Colonic mucosa (tissue), 4 donors: ENCODE measurements around the gene PRSS58. TPM values are rescaled to one million over a fixed set of nuclear protein-coding genes. Genes with fewer than 3 reads are reported as not detected.

Experiments used
- DNase-seq: peaks from one replicate; pipeline ENCODE4 v3.0.0-alpha.2; 2020
- H3K27ac ChIP-seq: fragments of 200-600 bp; one replicate; pipeline ENCODE4 v1.8.0; 2021
- H3K27me3 ChIP-seq: fragments of 200-600 bp; one replicate; pipeline ENCODE4 v1.8.0; 2021
- H3K36me3 ChIP-seq: fragments of 200-600 bp; one replicate; pipeline ENCODE4 v1.8.0; 2021
- H3K4me1 ChIP-seq: fragments of 200-600 bp; one replicate; pipeline ENCODE4 v1.8.0; 2021; ENCODE audit warnings: mild to moderate bottlenecking
- H3K4me3 ChIP-seq: fragments of 200-600 bp; one replicate; pipeline ENCODE4 v1.8.0; 2021
- H3K9ac ChIP-seq, 2 donors: one replicate each; pipeline ENCODE4 v1.7.0; 2013; ENCODE audit warnings: control low read depth in 2 of 2, low read depth in 2 of 2, low read length in 2 of 2
- H3K9me3 ChIP-seq: fragments of 200-600 bp; one replicate; pipeline ENCODE4 v1.8.0; 2021
- intact Hi-C: fragments of 100-400 bp; cut with DNase I; formaldehyde crosslinking; loops from one replicate; pipeline ENCODE4 v1.14.1; 2022
- total RNA-seq, 2 donors: library from RNA; stranded (reverse); fragmentation: NEBNext Ultra II Directional in 1 of 2; extraction: Animal tissue kit (Norgen Biotek cat#: 25700) in 1 of 2; gene quantifications; one replicate each; pipeline ENCODE4 v1.2.1, GENCODE V29; 2021
- TF ChIP-seq, protein P1 (sequence below): fragments of 200-600 bp; IDR thresholded peaks from one replicate; pipeline ENCODE4 v1.8.0; 2022; ENCODE audit warnings: antibody characterized with exemption, mild to moderate bottlenecking
- donor health status: healthy.
- donor health status: DM: no; HTN: no; CAD: no.
- donor health status: DM: no; HTN: no; CAD: no.

Gene PRSS58
- total RNA-seq, 2 donors from 2014 or later, result not detected

GRCh38 chr7:142228537-142229104, 29.2 kb downstream of the PRSS58 start:
- Histone ChIP-seq H3K9me3 (no peaks in the 10 kb centered on the region), H3K27ac (no peak overlapping the region), H3K9ac (no peak overlapping the region), H3K4me3 (no peak overlapping the region), H3K4me1 (no peaks in the 10 kb centered on the region), H3K27me3 (no peaks in the 10 kb centered on the region), H3K36me3 (no peaks in the 10 kb centered on the region)
- TF ChIP-seq, protein P1, sequence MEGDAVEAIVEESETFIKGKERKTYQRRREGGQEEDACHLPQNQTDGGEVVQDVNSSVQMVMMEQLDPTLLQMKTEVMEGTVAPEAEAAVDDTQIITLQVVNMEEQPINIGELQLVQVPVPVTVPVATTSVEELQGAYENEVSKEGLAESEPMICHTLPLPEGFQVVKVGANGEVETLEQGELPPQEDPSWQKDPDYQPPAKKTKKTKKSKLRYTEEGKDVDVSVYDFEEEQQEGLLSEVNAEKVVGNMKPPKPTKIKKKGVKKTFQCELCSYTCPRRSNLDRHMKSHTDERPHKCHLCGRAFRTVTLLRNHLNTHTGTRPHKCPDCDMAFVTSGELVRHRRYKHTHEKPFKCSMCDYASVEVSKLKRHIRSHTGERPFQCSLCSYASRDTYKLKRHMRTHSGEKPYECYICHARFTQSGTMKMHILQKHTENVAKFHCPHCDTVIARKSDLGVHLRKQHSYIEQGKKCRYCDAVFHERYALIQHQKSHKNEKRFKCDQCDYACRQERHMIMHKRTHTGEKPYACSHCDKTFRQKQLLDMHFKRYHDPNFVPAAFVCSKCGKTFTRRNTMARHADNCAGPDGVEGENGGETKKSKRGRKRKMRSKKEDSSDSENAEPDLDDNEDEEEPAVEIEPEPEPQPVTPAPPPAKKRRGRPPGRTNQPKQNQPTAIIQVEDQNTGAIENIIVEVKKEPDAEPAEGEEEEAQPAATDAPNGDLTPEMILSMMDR, result no peak
- intact Hi-C loops, result no loop called here
- DNase-seq, result no peak

Other genes with a start within 250 kb of the PRSS58 start
- gene MGAM2, start 146.3 kb downstream of the PRSS58 start, total RNA-seq, result 10 to 100 TPM in 1 of 2 donors, 1 to 10 TPM in 1; 7.5 to 26.4 TPM